HG03159 (cell line): ENCODE measurements around the gene EIF3L.
A peak's percentile ranks its signal among the peaks of the same experiment; 100 is the strongest.

ENCODE experiments used
- ATAC-seq: cut with Tn5 transposase; IDR thresholded peaks from one replicate; pipeline ENCODE4 v1.9.1; 2021; ENCODE audit warnings: mild to moderate bottlenecking, moderate library complexity; ENCODE audit not compliant: unreplicated experiment

EIF3L gene

GRCh38 chr22:37904572-37905533, 55.6 kb downstream of the EIF3L start:
- no peak for ATAC-seq

- ATAC-seq: peak; percentile 69
These were observed 56.5 kb downstream of the EIF3L start, which contains the start of gene MICALL1 for GRCh38 chr22:37905534-37906363. Gene MICALL1, plus strand, starts transcription at chr22:37906297. Its CDS starts 126 bp downstream, at chr22:37906423.

- peak; percentile 28 for ATAC-seq
These were observed 57.3 kb downstream of the EIF3L start for GRCh38 chr22:37906364-37907008.

GRCh38 chr22:37907036-37907954, 58.1 kb downstream of the EIF3L start:
- no peak for ATAC-seq

- ATAC-seq: no peak
These were observed 60.5 kb downstream of the EIF3L start for GRCh38 chr22:37909766-37910165.

GRCh38 chr22:37910890-37911672, 61.9 kb downstream of the EIF3L start:
- ATAC-seq: no peak

GRCh38 chr22:37911697-37912096, 62.5 kb downstream of the EIF3L start:
- ATAC-seq: no peak

- no peak for ATAC-seq
These were observed 63.0 kb downstream of the EIF3L start for GRCh38 chr22:37912171-37912570.

GRCh38 chr22:37913233-37913721, 64.1 kb downstream of the EIF3L start:
- ATAC-seq: no peak

GRCh38 chr22:37916311-37916710, 67.1 kb downstream of the EIF3L start:
- ATAC-seq: no peak

- ATAC-seq: no peak
These were observed 68.8 kb downstream of the EIF3L start for GRCh38 chr22:37917874-37918548.

- ATAC-seq: no peak
These were observed 69.5 kb downstream of the EIF3L start for GRCh38 chr22:37918580-37919270.

GRCh38 chr22:37920126-37920525, 70.9 kb downstream of the EIF3L start:
- no peak for ATAC-seq

- ATAC-seq: no peak
These were observed 73.0 kb downstream of the EIF3L start for GRCh38 chr22:37922191-37922590.

GRCh38 chr22:37923927-37924326, 74.7 kb downstream of the EIF3L start:
- no peak for ATAC-seq

GRCh38 chr22:37924386-37925065, 75.3 kb downstream of the EIF3L start:
- no peak for ATAC-seq

GRCh38 chr22:37925330-37925729, 76.1 kb downstream of the EIF3L start:
- ATAC-seq: no peak
